Measurements from ENCODE around the gene HIVEP3. TPM values are rescaled to one million over a fixed set of nuclear protein-coding genes. Genes with fewer than 3 reads are reported as not detected.
A peak's percentile ranks its signal among the peaks of the same experiment; 100 is the strongest.

The HIVEP3 gene
- polyA plus RNA-seq, 1 of the 3 experiments (the other 2 are of a cell fraction): 6.4 TPM

DNA sequence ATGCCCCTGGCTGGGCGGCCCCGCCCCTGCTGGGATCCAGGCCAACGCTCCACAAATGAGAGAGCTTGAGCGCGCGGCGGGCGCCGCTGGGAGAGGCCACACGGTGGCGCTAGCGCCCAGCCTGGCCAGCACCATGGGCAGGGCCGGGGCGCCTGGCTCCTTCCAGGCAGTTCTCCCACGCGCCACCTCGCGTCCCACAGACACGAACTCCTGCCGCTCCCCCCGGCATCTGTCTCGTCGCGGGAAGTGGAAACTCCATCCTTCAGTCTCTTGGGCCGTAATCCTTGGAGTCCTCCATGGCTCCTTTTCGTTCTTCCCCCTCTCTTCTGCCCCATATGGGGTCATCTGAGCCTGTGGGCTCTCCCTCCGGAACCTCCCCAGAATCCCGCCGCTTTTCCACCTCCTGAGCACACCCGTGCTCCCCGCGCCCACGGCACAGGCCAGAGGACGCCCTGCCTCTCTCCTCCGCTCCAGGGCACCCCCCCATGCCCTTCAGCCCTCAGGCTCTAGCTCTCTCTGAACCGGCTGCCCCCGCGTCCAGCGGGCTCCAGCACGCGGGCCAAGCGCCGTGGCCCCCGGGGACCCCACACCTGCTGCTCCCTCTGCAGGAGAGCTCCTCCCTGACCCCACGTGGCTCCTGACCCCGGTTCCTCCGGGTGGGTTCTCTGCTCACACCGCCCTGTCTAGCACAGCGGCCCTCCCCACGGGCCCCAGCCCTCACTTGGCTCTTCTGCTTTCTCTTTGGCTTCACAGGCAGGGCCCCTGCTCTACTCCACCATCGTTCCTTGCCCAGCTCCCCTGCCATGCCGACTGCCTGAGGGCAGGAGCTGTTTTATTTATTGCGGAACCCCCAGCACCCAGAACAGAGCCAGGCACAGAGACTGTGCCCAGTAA lies 402.3 kb downstream of the HIVEP3 start:
- ChIA-PET POLR2A (interaction anchor here (0.6 to 0.7 kb wide), 2 partner anchors 278 to 723 kb away, joined by 3 read pairs; no protein-coding TSS in a partner anchor), CTCF (interaction anchor here (0.6 to 4.5 kb wide), 69 partner anchors 8 to 658 kb away, joined by 3 to 30 read pairs (median 4); partner anchors contain the start of genes EDN2 and HIVEP3)
- WGBS (ENCODE audit: low lambda C conversion rate): 36% methylated on average over 37 of the region's 53 CpGs
- Histone ChIP-seq H3K79me2 (ENCODE audit: insufficient read depth) (no peaks in the 10 kb centered on the region), H3K4me2 (peak overlapping the region; percentile 65; the same call in 1 of the 2 replicates), H4K20me1 (ENCODE audit: insufficient read depth) (no peaks in the 10 kb centered on the region), H2AFZ (ENCODE audit: low read depth) (peak overlapping the region; percentile 74; the same call in 1 of the 2 replicates), H3K4me1 (ENCODE audit: control insufficient read depth in 1 of 2, insufficient read depth in 2 of 2, low read depth in 1 of 2, low read length in 1 of 2) (peaks cover 4 to 48% of the 10 kb centered on the region in 2 experiments; a peak in 3 of 4 replicates), H3K36me3 (replicated peaks in 1 of 2; ENCODE audit: control insufficient read depth in 1 of 2, insufficient read depth in 2 of 2, low read length in 1 of 2) (no peaks in the 10 kb centered on the region), H3K9me2 (no peaks in the 10 kb centered on the region), H3K9me3 (no peaks in the 10 kb centered on the region), H3K27ac (ENCODE audit: low read depth in 2 of 2, low read length in 1 of 2) (no peak overlapping the region; a peak in 1 of 4 replicates), H3K4me3 (ENCODE audit: low read depth in 2 of 2, low read length in 1 of 2) (peak overlapping the region; percentile 21 to 44; a peak in 2 of 4 replicates), H3K9ac (no peak overlapping the region), H3F3A (replicated peaks; ENCODE audit: insufficient read depth) (no peaks in the 10 kb centered on the region), H3K27me3 (ENCODE audit: insufficient read depth) (no peaks in the 10 kb centered on the region)
- peak; percentile 97 for DNase-seq
- TF ChIP-seq, protein P1, sequence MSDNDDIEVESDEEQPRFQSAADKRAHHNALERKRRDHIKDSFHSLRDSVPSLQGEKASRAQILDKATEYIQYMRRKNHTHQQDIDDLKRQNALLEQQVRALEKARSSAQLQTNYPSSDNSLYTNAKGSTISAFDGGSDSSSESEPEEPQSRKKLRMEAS (IDR thresholded peaks at IDR 0.05; ENCODE audit: low read depth): peak; percentile 24; the same call in 1 of the 2 replicates
- TF ChIP-seq RAD21 (IDR thresholded peaks at IDR 0.05; ENCODE audit: low read length): peak; percentile 76
- TF ChIP-seq, protein P2, sequence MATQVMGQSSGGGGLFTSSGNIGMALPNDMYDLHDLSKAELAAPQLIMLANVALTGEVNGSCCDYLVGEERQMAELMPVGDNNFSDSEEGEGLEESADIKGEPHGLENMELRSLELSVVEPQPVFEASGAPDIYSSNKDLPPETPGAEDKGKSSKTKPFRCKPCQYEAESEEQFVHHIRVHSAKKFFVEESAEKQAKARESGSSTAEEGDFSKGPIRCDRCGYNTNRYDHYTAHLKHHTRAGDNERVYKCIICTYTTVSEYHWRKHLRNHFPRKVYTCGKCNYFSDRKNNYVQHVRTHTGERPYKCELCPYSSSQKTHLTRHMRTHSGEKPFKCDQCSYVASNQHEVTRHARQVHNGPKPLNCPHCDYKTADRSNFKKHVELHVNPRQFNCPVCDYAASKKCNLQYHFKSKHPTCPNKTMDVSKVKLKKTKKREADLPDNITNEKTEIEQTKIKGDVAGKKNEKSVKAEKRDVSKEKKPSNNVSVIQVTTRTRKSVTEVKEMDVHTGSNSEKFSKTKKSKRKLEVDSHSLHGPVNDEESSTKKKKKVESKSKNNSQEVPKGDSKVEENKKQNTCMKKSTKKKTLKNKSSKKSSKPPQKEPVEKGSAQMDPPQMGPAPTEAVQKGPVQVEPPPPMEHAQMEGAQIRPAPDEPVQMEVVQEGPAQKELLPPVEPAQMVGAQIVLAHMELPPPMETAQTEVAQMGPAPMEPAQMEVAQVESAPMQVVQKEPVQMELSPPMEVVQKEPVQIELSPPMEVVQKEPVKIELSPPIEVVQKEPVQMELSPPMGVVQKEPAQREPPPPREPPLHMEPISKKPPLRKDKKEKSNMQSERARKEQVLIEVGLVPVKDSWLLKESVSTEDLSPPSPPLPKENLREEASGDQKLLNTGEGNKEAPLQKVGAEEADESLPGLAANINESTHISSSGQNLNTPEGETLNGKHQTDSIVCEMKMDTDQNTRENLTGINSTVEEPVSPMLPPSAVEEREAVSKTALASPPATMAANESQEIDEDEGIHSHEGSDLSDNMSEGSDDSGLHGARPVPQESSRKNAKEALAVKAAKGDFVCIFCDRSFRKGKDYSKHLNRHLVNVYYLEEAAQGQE (IDR thresholded peaks at IDR 0.05; ENCODE audit: low read depth, low read length): peak; percentile 92
- TF ChIP-seq CHD2 (IDR thresholded peaks at IDR 0.05; ENCODE audit: low read length, partially characterized antibody): peak; percentile 14
- TF ChIP-seq, protein P3, sequence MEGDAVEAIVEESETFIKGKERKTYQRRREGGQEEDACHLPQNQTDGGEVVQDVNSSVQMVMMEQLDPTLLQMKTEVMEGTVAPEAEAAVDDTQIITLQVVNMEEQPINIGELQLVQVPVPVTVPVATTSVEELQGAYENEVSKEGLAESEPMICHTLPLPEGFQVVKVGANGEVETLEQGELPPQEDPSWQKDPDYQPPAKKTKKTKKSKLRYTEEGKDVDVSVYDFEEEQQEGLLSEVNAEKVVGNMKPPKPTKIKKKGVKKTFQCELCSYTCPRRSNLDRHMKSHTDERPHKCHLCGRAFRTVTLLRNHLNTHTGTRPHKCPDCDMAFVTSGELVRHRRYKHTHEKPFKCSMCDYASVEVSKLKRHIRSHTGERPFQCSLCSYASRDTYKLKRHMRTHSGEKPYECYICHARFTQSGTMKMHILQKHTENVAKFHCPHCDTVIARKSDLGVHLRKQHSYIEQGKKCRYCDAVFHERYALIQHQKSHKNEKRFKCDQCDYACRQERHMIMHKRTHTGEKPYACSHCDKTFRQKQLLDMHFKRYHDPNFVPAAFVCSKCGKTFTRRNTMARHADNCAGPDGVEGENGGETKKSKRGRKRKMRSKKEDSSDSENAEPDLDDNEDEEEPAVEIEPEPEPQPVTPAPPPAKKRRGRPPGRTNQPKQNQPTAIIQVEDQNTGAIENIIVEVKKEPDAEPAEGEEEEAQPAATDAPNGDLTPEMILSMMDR (IDR thresholded peaks at IDR 0.05): peak; percentile 73
- peak in 1 of 2 experiments; percentile 9; a peak in 1 of 4 replicates for TF ChIP-seq EP300 (IDR thresholded peaks at IDR 0.05; ENCODE audit: borderline replicate concordance in 1 of 2, low read depth in 1 of 2, low read length in 1 of 2)
- TF ChIP-seq SMC3 (IDR thresholded peaks at IDR 0.05; ENCODE audit: low read depth, low read length): peak; percentile 75
- TF ChIP-seq NRF1 (IDR thresholded peaks at IDR 0.05; ENCODE audit: low read depth, low read length): no peak
- TF ChIP-seq RCOR1 (IDR thresholded peaks at IDR 0.05; ENCODE audit: low read length): 0 out of 2 replicates have a peak, but pooled peaks have one; percentile 37
- TF ChIP-seq ELF1 (IDR thresholded peaks at IDR 0.05): no peak
- TF ChIP-seq, protein P4, sequence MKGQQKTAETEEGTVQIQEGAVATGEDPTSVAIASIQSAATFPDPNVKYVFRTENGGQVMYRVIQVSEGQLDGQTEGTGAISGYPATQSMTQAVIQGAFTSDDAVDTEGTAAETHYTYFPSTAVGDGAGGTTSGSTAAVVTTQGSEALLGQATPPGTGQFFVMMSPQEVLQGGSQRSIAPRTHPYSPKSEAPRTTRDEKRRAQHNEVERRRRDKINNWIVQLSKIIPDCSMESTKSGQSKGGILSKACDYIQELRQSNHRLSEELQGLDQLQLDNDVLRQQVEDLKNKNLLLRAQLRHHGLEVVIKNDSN (IDR thresholded peaks at IDR 0.05; ENCODE audit: borderline replicate concordance, low read depth): no peak
- TF ChIP-seq FOXJ3 (CRISPR knock-in tag; IDR thresholded peaks at IDR 0.05): no peak
- peak; percentile 76 for TF ChIP-seq NFIC (IDR thresholded peaks at IDR 0.05; ENCODE audit: borderline replicate concordance)
